COLO829 (cell line): ENCODE results near the gene COG8.

Experiments
- DNase-seq: peaks from one replicate; pipeline ENCODE4 v3.0.0; 2012; ENCODE audit warnings: low spot score

COG8 gene

GRCh38 chr16:69286941-69287713, 52.2 kb downstream of the COG8 start:
- DNase-seq: peak; percentile 19

- no peak for DNase-seq
These were observed 54.1 kb downstream of the COG8 start for GRCh38 chr16:69285240-69285639.

DNA sequence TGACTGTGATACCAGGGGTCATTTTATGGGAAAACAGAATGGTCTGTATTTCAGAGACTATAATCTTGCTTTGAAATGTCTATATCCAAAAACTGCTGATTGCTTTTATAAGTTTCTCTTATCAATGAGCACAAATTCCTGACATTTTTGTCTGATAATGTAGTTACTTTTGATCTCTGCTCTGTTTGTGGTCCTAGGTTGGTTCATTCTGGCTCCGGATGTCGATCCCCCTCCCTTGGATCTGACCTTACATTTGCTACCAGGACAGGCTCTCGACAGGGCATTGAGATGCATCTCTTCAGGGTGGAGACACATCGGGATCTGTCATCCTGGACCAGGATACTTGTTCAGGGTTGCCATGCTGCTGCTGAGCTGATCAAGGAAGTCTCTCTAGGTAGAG, 55.5 kb downstream of the COG8 start:
- DNase-seq: no peak

GRCh38 chr16:69277413-69277812, 62.0 kb downstream of the COG8 start:
- no peak for DNase-seq
